HG03432 (cell line): ENCODE measurements around the gene PHRF1.

Experiments
- ATAC-seq: cut with Tn5 transposase; IDR thresholded peaks from one replicate; pipeline ENCODE4 v1.9.1; 2021; ENCODE audit warnings: mild to moderate bottlenecking, moderate library complexity; ENCODE audit not compliant: unreplicated experiment

Gene PHRF1, protein sequence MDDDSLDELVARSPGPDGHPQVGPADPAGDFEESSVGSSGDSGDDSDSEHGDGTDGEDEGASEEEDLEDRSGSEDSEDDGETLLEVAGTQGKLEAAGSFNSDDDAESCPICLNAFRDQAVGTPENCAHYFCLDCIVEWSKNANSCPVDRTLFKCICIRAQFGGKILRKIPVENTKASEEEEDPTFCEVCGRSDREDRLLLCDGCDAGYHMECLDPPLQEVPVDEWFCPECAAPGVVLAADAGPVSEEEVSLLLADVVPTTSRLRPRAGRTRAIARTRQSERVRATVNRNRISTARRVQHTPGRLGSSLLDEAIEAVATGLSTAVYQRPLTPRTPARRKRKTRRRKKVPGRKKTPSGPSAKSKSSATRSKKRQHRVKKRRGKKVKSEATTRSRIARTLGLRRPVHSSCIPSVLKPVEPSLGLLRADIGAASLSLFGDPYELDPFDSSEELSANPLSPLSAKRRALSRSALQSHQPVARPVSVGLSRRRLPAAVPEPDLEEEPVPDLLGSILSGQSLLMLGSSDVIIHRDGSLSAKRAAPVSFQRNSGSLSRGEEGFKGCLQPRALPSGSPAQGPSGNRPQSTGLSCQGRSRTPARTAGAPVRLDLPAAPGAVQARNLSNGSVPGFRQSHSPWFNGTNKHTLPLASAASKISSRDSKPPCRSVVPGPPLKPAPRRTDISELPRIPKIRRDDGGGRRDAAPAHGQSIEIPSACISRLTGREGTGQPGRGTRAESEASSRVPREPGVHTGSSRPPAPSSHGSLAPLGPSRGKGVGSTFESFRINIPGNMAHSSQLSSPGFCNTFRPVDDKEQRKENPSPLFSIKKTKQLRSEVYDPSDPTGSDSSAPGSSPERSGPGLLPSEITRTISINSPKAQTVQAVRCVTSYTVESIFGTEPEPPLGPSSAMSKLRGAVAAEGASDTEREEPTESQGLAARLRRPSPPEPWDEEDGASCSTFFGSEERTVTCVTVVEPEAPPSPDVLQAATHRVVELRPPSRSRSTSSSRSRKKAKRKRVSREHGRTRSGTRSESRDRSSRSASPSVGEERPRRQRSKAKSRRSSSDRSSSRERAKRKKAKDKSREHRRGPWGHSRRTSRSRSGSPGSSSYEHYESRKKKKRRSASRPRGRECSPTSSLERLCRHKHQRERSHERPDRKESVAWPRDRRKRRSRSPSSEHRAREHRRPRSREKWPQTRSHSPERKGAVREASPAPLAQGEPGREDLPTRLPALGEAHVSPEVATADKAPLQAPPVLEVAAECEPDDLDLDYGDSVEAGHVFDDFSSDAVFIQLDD (N-terminal part only)

GRCh38 chr11:575996-576768, at the start of gene PHRF1:
TSS of gene PHRF1 (plus strand) at chr11:576470. CDS start at chr11:581513, 5,043 bp downstream.
- ATAC-seq, result peak; percentile 83

- ATAC-seq, result no peak
Measured at GRCh38 chr11:528166-528814, 48.0 kb upstream of the PHRF1 start.

GRCh38 chr11:528815-529727, 47.2 kb upstream of the PHRF1 start:
- ATAC-seq, result no peak

DNA sequence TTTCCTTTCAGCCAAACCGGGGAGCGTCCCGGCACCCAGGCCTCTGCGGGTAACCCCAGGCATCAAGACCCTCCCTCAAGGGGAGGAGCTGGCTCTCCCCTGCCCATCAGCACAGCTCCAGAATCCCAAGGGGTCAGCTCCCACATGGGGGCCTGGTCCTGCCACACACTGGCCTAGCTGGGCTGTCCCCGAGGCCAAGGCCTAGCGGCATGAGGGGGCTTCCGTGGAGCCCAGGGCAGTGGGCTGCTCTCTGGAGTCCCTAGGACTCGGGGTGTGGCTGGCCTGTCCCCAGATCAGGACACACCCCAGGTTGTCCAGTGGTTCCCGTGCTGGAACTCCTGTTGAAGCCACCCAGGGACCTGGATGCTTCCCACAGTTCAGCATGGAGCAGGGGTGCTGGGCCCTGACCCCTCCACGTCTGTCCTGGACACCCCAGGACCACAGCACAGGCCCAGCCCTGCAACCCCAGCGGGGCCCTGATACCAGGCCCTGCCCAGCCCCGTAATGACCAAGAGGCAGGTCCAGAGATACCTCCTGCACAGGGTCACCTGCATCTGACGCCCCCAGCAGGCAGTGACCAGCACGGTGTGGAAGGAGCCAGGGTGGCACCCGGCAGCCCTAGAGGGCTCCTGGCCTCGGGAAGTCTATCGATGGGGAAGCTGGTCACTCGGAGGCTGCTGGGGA, 46.4 kb upstream of the PHRF1 start:
- ATAC-seq, result no peak

GRCh38 chr11:530960-531831, 45.1 kb upstream of the PHRF1 start:
- ATAC-seq, result no peak

GRCh38 chr11:531919-532526, 44.2 kb upstream of the PHRF1 start:
- no peak for ATAC-seq

GRCh38 chr11:532527-532985, 43.7 kb upstream of the PHRF1 start:
- ATAC-seq, result no peak

DNA sequence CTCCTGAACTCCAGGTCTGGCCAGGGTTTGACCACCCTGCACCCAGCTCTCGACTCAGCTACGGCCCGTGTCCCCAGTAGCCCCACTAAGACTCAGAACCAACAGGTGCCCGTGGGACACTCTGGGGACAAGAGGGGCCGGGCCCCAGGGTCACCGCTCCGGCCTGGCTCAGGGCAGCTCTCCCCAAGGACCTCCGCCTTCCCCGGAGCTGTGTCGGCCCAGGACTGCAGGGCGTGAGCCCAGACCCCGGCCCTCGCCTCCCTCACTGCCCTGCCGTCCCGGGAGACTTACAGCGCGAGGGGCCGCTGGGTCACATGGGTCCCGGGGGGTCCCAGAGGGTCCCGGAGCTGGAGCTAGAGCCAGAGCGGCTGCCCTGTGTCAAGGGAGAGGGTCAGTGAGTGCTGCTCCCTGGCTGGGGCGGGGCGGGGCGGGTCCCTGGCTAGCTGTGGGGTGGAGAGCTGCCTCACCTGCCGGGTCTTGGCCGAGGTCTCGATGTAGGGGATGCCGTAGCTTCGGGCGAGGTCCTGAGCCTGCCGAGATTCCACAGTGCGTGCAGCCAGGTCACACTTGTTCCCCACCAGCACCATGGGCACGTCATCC, 43.2 kb upstream of the PHRF1 start:
- no peak for ATAC-seq

DNA sequence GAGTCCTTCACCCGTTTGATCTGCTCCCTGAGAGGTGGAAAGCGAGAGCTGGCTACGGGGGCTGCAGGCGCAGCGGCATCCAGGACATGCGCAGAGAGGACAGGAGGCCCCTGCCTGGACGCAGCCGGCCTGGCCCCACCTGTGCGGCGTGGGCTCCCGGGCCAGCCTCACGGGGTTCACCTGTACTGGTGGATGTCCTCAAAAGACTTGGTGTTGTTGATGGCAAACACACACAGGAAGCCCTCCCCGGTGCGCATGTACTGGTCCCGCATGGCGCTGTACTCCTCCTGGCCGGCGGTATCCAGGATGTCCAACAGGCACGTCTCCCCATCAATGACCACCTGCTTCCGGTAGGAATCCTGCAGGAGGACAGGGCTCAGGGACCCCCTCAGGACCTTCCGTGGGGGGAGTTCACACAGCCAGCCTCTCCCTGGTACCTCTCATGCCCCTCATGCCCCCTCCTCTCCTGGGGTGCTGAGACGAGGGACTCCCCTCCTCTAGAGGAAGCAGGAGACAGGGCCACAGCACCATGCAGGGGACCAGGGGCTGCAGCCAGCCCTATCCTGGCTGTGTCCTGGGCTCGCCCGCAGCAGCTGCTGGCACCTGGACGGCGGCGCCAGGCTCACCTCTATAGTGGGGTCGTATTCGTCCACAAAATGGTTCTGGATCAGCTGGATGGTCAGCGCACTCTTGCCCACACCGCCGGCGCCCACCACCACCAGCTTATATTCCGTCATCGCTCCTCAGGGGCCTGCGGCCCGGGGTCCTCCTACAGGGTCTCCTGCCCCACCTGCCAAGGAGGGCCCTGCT, 42.5 kb upstream of the PHRF1 start:
- no peak for ATAC-seq

DNA sequence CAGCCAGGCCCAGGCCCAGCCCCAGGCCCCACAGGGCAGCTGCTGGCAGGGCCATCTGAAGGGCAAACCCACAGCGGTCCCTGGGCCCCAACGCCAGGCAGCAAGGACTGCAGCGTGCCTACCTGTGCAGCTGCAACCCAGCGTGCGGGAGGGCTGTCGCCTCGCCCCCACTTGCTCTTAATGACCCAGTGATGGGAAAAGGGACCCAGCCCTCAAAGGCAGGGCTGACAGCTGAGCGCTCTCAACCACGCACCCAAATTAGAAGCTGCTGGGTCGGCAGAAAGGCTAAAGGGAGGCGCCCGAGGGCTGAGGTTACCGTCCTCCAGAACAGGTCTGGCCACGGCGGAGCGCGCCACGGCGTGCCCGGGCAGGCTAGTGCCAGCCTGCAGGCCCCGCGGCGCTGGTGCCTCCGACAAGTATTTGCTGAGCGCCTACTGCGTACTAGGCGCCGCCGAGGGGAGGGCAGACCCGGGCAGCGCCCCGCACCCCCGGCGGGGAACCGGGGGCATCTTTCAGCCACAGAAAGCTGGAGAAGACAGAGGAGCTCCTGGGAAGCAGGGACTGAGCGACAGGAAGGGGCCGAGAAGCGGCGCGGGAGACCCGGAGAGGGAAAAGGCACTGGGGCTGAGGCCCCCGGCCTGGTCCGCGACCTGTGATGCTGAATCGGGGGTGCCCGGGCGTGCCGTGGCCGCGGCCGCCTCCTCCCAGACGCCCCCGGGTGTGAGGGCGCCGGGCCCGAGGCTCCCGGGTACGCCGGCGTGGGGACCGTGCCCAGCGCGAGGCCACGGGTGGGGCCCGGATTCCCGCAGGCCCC, 41.7 kb upstream of the PHRF1 start:
- peak; percentile 0 for ATAC-seq

DNA sequence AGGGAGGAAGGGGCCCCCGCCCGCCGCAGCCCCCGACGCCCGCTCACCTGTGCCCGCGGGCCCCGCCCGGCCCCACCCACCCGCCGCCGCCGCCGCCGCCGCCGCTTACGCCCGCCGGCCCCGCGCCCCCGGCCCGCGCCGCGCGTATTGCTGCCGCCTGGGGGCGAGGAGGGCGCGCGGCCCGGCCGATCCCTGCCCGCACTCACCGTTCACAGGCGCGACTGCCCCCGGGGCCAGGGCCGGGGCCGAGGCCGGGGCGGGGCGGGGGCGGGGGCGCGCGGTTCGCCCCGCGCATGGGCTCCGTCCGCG, 41.1 kb upstream of the PHRF1 start:
- peak; percentile 9 for ATAC-seq

GRCh38 chr11:535519-536454, 40.5 kb upstream of the PHRF1 start, which contains the start of gene HRAS:
TSS of gene HRAS (minus strand) at chr11:535576.
- ATAC-seq, result peak; percentile 72

DNA sequence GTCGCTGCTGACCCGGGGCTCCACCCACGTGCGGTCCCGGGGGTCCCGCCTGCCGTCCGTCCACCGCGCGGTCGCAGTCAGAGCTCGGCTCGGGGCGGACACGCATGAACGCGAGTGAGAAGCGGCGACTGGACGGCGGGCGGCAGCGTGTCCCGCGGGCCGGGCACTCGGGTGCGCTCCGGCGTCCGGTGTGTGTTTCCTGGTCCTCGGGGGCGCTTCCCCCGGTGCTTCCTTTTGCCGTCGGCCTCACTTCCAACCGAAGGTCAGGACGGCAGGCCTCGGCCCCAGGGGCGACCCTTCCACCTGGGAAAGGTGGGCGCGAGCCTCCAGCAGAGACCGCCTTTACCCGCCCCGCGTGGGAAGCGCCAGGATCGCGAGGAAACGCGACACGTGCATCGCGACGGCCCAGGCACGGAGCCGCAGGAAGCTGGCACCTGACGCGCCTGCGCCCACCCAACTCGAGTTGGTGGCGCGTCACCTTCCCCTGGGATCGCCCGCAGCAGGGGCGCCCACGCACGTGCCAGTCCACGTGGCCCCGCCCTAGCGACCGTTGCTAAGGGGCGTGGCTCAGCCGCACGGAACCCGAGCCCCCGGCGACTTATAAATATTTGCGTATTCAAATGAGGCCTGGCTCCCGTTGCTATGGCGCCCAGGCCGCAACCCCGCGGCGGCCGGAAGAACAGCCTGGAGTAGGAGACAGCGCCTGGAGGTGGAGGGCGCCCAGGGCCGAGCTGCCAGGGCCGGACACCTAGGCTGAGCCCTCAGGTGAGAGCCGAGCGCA, 39.2 kb upstream of the PHRF1 start, which contains the start of gene LRRC56:
Gene LRRC56, plus strand, starts transcription at position 687 of the 781 bp plus-strand sequence. CDS start 3,158 bp downstream, outside the sequence.
- ATAC-seq, result peak; percentile 47
